WTC11 (cell line): ENCODE results near the gene ATP2B3. TPM values are rescaled to one million over a fixed set of nuclear protein-coding genes. Genes with fewer than 3 reads are reported as not detected.

Experiments
- ATAC-seq: fragments of 200-7000 bp; cut with Tn5 transposase; 2 replicates; pipeline ENCODE4 v1.10.0; 2021; ENCODE audit warnings: mild to moderate bottlenecking, moderate library complexity
- CTCF ChIA-PET: fragments of 300-600 bp; sonication (Branson Sonifier 250); formaldehyde crosslinking; loops from one replicate; lab custom pipeline; 2021; ENCODE audit warnings: antibody characterized with exemption; lab: Charles Lee
- POLR2A ChIA-PET: fragments of 350-600 bp; sonication (Branson Sonifier 250); formaldehyde crosslinking; loops from one replicate; lab custom pipeline; 2021; ENCODE audit warnings: antibody characterized with exemption; lab: Charles Lee
- DNase-seq: peaks from one replicate; pipeline ENCODE4 v3.0.0; 2021; ENCODE audit warnings: low spot score
- H3K27ac Mint-ChIP-seq: 2 replicates; pipeline ENCODE4 v1.8.0; 2021; ENCODE audit warnings: mixed read lengths
- H3K27me3 Mint-ChIP-seq: 2 replicates; pipeline ENCODE4 v1.8.0; 2021; ENCODE audit warnings: low read depth, mild to moderate bottlenecking, moderate library complexity, mixed read lengths
- H3K36me3 Mint-ChIP-seq: 2 replicates; pipeline ENCODE4 v1.8.0; 2021; ENCODE audit warnings: mixed read lengths
- H3K4me1 Mint-ChIP-seq: 2 replicates; pipeline ENCODE4 v1.8.0; 2022; ENCODE audit warnings: mixed read lengths
- H3K4me3 Mint-ChIP-seq: 2 replicates; pipeline ENCODE4 v1.8.0; 2021; ENCODE audit warnings: mild to moderate bottlenecking, moderate library complexity, mixed read lengths
- H3K9me3 Mint-ChIP-seq: 2 replicates; pipeline ENCODE4 v1.8.0; 2021; ENCODE audit warnings: mixed read lengths
- CREM ChIP-seq: sonication (generic); formaldehyde crosslinking; IDR thresholded peaks from 2 replicates; pipeline ENCODE4 v1.8.1; 2022; ENCODE audit warnings: mild to moderate bottlenecking, missing genetic modification reagents, moderate library complexity
- JUN ChIP-seq: sonication (generic); formaldehyde crosslinking; IDR thresholded peaks from 2 replicates; pipeline ENCODE4 v1.8.0; 2023; ENCODE audit warnings: mild to moderate bottlenecking, missing genetic modification reagents
- NFATC4 ChIP-seq: fragments of 250-450 bp; sonication (Bioruptor Pico); IDR thresholded peaks from 2 replicates; pipeline ENCODE4 v1.9.0; 2021; ENCODE audit warnings: mild to moderate bottlenecking
- NFE2L1 ChIP-seq: sonication (generic); formaldehyde crosslinking; IDR thresholded peaks from 2 replicates; pipeline ENCODE4 v1.8.1; 2023; ENCODE audit warnings: missing genetic modification reagents
- NR2C2 ChIP-seq: sonication (generic); formaldehyde crosslinking; IDR thresholded peaks from 2 replicates; pipeline ENCODE4 v1.8.0; 2022; ENCODE audit warnings: mild to moderate bottlenecking, missing genetic modification reagents
- SMAD4 ChIP-seq: sonication (generic); formaldehyde crosslinking; IDR thresholded peaks from 2 replicates; pipeline ENCODE4 v1.8.0; 2022; ENCODE audit warnings: mild to moderate bottlenecking, missing genetic modification reagents
- TEAD1 ChIP-seq: sonication (generic); formaldehyde crosslinking; IDR thresholded peaks from 2 replicates; pipeline ENCODE4 v1.8.0; 2022; ENCODE audit warnings: mild to moderate bottlenecking, missing genetic modification reagents
- ZNF121 ChIP-seq: sonication (generic); formaldehyde crosslinking; IDR thresholded peaks from 2 replicates; pipeline ENCODE4 v1.8.0; 2023; ENCODE audit warnings: missing genetic modification reagents
- ZNF532 ChIP-seq: fragments of 250-450 bp; sonication (Bioruptor Pico); IDR thresholded peaks from 2 replicates; pipeline ENCODE4 v1.9.0; 2021; ENCODE audit warnings: mild to moderate bottlenecking, borderline replicate concordance
- total RNA-seq: library from RNA; stranded (reverse); gene quantifications from 3 replicates; pipeline ENCODE4 v1.2.3, GENCODE V29; 2021
- TF ChIP-seq, protein P1 (sequence below): sonication (generic); formaldehyde crosslinking; IDR thresholded peaks from 2 replicates; pipeline ENCODE4 v1.8.0; 2023; ENCODE audit warnings: missing genetic modification reagents, mild to moderate bottlenecking, borderline replicate concordance
- TF ChIP-seq, protein P2 (sequence below): sonication (generic); formaldehyde crosslinking; conservative IDR thresholded peaks from 2 replicates; pipeline ENCODE4 v1.8.1; 2022; ENCODE audit warnings: mild to moderate bottlenecking, missing genetic modification reagents
- TF ChIP-seq, protein P3 (sequence below): sonication (generic); formaldehyde crosslinking; IDR thresholded peaks from 2 replicates; pipeline ENCODE4 v1.8.0; 2022; ENCODE audit warnings: mild to moderate bottlenecking, missing genetic modification reagents
- TF ChIP-seq, protein P4 (sequence below): sonication (generic); formaldehyde crosslinking; IDR thresholded peaks from 2 replicates; pipeline ENCODE4 v1.8.1; 2022; ENCODE audit warnings: mild to moderate bottlenecking, missing genetic modification reagents, moderate library complexity, borderline replicate concordance
- TF ChIP-seq, protein P5 (sequence below): fragments of 250-450 bp; sonication (Bioruptor Pico); IDR thresholded peaks from 2 replicates; pipeline ENCODE4 v1.9.0; 2021; ENCODE audit warnings: moderate library complexity, mild to moderate bottlenecking, inconsistent platforms, borderline replicate concordance
- TF ChIP-seq, protein P6 (sequence below): sonication (generic); formaldehyde crosslinking; IDR thresholded peaks from 2 replicates; pipeline ENCODE4 v1.8.0; 2022; ENCODE audit warnings: mild to moderate bottlenecking, missing genetic modification reagents
- TF ChIP-seq, protein P7 (sequence below): fragments of 250-450 bp; sonication (Bioruptor Pico); IDR thresholded peaks from 2 replicates; pipeline ENCODE4 v1.8.0; 2021; ENCODE audit warnings: mild to moderate bottlenecking
- TF ChIP-seq, protein P8 (sequence below): fragments of 250-450 bp; sonication (Bioruptor Pico); IDR thresholded peaks from 2 replicates; pipeline ENCODE4 v1.9.0; 2021; ENCODE audit warnings: mild to moderate bottlenecking

ATP2B3 gene
- total RNA-seq, 1 experiment from 2014 or later: 0.28 TPM

- no peak for TF ChIP-seq SMAD4 (CRISPR knock-in tag)
- TF ChIP-seq NR2C2: no peak
- no peak for TF ChIP-seq ZNF532 (CRISPR knock-in tag)
- TF ChIP-seq, protein P1, sequence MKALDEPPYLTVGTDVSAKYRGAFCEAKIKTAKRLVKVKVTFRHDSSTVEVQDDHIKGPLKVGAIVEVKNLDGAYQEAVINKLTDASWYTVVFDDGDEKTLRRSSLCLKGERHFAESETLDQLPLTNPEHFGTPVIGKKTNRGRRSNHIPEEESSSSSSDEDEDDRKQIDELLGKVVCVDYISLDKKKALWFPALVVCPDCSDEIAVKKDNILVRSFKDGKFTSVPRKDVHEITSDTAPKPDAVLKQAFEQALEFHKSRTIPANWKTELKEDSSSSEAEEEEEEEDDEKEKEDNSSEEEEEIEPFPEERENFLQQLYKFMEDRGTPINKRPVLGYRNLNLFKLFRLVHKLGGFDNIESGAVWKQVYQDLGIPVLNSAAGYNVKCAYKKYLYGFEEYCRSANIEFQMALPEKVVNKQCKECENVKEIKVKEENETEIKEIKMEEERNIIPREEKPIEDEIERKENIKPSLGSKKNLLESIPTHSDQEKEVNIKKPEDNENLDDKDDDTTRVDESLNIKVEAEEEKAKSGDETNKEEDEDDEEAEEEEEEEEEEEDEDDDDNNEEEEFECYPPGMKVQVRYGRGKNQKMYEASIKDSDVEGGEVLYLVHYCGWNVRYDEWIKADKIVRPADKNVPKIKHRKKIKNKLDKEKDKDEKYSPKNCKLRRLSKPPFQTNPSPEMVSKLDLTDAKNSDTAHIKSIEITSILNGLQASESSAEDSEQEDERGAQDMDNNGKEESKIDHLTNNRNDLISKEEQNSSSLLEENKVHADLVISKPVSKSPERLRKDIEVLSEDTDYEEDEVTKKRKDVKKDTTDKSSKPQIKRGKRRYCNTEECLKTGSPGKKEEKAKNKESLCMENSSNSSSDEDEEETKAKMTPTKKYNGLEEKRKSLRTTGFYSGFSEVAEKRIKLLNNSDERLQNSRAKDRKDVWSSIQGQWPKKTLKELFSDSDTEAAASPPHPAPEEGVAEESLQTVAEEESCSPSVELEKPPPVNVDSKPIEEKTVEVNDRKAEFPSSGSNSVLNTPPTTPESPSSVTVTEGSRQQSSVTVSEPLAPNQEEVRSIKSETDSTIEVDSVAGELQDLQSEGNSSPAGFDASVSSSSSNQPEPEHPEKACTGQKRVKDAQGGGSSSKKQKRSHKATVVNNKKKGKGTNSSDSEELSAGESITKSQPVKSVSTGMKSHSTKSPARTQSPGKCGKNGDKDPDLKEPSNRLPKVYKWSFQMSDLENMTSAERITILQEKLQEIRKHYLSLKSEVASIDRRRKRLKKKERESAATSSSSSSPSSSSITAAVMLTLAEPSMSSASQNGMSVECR: no peak
- TF ChIP-seq, protein P2, sequence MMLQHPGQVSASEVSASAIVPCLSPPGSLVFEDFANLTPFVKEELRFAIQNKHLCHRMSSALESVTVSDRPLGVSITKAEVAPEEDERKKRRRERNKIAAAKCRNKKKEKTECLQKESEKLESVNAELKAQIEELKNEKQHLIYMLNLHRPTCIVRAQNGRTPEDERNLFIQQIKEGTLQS (CRISPR knock-in tag): no peak
- TF ChIP-seq CREM (CRISPR knock-in tag): no peak
- TF ChIP-seq, protein P3, sequence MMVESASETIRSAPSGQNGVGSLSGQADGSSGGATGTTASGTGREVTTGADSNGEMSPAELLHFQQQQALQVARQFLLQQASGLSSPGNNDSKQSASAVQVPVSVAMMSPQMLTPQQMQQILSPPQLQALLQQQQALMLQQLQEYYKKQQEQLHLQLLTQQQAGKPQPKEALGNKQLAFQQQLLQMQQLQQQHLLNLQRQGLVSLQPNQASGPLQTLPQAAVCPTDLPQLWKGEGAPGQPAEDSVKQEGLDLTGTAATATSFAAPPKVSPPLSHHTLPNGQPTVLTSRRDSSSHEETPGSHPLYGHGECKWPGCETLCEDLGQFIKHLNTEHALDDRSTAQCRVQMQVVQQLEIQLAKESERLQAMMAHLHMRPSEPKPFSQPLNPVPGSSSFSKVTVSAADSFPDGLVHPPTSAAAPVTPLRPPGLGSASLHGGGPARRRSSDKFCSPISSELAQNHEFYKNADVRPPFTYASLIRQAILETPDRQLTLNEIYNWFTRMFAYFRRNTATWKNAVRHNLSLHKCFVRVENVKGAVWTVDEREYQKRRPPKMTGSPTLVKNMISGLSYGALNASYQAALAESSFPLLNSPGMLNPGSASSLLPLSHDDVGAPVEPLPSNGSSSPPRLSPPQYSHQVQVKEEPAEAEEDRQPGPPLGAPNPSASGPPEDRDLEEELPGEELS (CRISPR knock-in tag): no peak
- TF ChIP-seq ZNF121: no peak
- TF ChIP-seq, all 79 proteins: peak for 0
Observed at GRCh38 chrX:153606503-153606902, 89.1 kb downstream of the ATP2B3 start (continued).

GRCh38 chrX:153608376-153608775 lies 90.9 kb downstream of the ATP2B3 start:
- no peaks in the 10 kb centered on the region for H3K4me1 Mint-ChIP-seq
- ChIA-PET CTCF (interaction anchor here (1.6 kb wide), 1 partner anchor 41 kb away, joined by 4 read pairs; no protein-coding TSS in a partner anchor), POLR2A (no interaction called here)
- H3K9me3 Mint-ChIP-seq: no peaks in the 10 kb centered on the region
- no peaks in the 10 kb centered on the region for H3K36me3 Mint-ChIP-seq
- H3K27ac Mint-ChIP-seq: no peak overlapping the region
- ATAC-seq: no peak
- peaks cover 42% of the 10 kb centered on the region for H3K27me3 Mint-ChIP-seq
- DNase-seq: no peak
- H3K4me3 Mint-ChIP-seq: no peak overlapping the region
- no peak for TF ChIP-seq NFE2L1
- TF ChIP-seq JUN (CRISPR knock-in tag): no peak
- TF ChIP-seq, protein P4, sequence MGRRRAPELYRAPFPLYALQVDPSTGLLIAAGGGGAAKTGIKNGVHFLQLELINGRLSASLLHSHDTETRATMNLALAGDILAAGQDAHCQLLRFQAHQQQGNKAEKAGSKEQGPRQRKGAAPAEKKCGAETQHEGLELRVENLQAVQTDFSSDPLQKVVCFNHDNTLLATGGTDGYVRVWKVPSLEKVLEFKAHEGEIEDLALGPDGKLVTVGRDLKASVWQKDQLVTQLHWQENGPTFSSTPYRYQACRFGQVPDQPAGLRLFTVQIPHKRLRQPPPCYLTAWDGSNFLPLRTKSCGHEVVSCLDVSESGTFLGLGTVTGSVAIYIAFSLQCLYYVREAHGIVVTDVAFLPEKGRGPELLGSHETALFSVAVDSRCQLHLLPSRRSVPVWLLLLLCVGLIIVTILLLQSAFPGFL (CRISPR knock-in tag): no peak
- TF ChIP-seq, protein P5, sequence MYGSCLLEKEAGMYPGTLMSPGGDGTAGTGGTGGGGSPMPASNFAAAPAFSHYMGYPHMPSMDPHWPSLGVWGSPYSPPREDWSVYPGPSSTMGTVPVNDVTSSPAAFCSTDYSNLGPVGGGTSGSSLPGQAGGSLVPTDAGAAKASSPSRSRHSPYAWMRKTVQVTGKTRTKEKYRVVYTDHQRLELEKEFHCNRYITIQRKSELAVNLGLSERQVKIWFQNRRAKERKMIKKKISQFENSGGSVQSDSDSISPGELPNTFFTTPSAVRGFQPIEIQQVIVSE (CRISPR knock-in tag): no peak
- TF ChIP-seq, protein P6, sequence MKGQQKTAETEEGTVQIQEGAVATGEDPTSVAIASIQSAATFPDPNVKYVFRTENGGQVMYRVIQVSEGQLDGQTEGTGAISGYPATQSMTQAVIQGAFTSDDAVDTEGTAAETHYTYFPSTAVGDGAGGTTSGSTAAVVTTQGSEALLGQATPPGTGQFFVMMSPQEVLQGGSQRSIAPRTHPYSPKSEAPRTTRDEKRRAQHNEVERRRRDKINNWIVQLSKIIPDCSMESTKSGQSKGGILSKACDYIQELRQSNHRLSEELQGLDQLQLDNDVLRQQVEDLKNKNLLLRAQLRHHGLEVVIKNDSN (CRISPR knock-in tag): no peak
- no peak for TF ChIP-seq NFATC4 (CRISPR knock-in tag)
- no peak for TF ChIP-seq TEAD1 (CRISPR knock-in tag)
- TF ChIP-seq, protein P7, sequence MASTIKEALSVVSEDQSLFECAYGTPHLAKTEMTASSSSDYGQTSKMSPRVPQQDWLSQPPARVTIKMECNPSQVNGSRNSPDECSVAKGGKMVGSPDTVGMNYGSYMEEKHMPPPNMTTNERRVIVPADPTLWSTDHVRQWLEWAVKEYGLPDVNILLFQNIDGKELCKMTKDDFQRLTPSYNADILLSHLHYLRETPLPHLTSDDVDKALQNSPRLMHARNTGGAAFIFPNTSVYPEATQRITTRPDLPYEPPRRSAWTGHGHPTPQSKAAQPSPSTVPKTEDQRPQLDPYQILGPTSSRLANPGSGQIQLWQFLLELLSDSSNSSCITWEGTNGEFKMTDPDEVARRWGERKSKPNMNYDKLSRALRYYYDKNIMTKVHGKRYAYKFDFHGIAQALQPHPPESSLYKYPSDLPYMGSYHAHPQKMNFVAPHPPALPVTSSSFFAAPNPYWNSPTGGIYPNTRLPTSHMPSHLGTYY (CRISPR knock-in tag): no peak
- TF ChIP-seq, protein P8, sequence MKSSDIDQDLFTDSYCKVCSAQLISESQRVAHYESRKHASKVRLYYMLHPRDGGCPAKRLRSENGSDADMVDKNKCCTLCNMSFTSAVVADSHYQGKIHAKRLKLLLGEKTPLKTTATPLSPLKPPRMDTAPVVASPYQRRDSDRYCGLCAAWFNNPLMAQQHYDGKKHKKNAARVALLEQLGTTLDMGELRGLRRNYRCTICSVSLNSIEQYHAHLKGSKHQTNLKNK (CRISPR knock-in tag): no peak
